Mammary epithelial cell (primary cell): ENCODE data around the gene DFFA.

Experiments
- EZH2 ChIP-seq: IDR thresholded peaks from 2 replicates; pipeline ENCODE4 v1.6.1; 2012; ENCODE audit warnings: low read length, inconsistent platforms, borderline replicate concordance
- TF ChIP-seq, protein P1 (sequence below), 2 donors: IDR thresholded peaks in 1 of 2; conservative IDR thresholded peaks in 1 of 2; 2 replicates each; pipeline ENCODE4 v1.5.1; 2011 to 2012; ENCODE audit warnings: inconsistent platforms in 2 of 2, low read length in 2 of 2, mild to moderate bottlenecking in 2 of 2, control low read depth in 1 of 2, low read depth in 1 of 2; ENCODE audit not compliant: insufficient read depth in 1 of 2; ENCODE audit errors: extremely low read depth in 1 of 2

DNA sequence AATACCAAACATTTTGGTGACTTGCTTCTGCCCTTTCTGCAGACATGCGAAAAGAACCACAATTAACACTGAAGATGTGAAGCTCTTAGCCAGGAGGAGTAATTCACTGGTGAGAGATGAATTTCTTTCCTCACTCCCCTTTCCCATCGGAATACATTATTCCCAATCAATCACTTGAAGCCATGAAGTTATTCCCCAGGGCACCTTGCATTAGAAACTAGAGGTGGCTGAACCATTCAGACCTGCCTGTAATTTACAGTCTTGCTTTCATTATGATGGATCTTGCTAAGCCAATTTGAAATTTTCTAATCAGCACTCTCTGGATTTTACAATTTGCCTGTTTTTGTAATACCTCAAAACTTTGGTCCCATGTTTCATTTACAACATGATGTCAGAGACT, 32.0 kb downstream of the DFFA start:
- TF ChIP-seq, protein P1, sequence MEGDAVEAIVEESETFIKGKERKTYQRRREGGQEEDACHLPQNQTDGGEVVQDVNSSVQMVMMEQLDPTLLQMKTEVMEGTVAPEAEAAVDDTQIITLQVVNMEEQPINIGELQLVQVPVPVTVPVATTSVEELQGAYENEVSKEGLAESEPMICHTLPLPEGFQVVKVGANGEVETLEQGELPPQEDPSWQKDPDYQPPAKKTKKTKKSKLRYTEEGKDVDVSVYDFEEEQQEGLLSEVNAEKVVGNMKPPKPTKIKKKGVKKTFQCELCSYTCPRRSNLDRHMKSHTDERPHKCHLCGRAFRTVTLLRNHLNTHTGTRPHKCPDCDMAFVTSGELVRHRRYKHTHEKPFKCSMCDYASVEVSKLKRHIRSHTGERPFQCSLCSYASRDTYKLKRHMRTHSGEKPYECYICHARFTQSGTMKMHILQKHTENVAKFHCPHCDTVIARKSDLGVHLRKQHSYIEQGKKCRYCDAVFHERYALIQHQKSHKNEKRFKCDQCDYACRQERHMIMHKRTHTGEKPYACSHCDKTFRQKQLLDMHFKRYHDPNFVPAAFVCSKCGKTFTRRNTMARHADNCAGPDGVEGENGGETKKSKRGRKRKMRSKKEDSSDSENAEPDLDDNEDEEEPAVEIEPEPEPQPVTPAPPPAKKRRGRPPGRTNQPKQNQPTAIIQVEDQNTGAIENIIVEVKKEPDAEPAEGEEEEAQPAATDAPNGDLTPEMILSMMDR (conservative IDR thresholded peaks at IDR 0.05 in 1 of 2, IDR thresholded peaks at IDR 0.05 in 1 of 2; ENCODE audit: extremely low read depth in 1 of 2, insufficient read depth in 1 of 2, low read depth in 1 of 2, low read length in 2 of 2), result no peak
- TF ChIP-seq EZH2, result no peak
